ENCODE data around the gene RAB7A.
A peak's percentile ranks its signal among the peaks of the same experiment; 100 is the strongest.
"Not testable (repeated sequence)": the region's sequence is repeated elsewhere in the genome, so short reads cannot be mapped to it uniquely, and the experiment has no call there.

The RAB7A gene

DNA sequence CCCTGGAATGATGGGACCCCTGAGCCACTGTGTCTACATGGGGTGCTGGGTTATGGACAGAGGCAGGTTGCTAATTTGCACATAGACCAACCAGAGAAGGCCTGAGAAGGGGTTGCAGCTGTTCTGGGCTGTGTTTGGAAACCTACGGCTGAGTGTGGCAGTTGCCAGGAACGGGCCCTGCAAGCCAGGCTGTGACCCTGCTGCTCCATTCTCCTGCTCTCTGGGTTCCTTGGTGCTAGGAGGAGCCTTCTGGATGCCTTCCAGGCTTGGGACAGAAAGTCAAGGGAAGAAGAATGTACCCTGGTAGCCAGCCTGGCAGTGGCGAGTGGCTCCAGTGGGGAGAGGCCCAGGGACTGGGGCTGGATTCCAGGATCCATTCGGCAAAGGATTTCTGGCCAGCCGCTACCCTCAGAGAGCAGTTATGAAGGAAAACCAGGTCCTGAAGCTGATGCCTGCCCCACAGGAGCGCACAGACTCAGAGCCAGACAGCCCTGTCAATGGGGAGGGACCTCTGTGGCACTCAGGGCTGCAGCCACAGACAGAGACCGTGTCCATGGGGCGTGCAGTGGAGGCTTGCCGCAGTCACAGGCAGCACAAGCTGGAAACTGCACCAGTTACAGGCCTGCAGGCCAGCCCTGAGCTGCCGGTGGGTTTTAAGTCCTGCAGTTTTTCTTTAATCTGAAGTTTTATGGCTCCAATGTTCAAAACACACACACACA, 98.3 kb downstream of the RAB7A start:
- DNase-seq: no peak

DNA sequence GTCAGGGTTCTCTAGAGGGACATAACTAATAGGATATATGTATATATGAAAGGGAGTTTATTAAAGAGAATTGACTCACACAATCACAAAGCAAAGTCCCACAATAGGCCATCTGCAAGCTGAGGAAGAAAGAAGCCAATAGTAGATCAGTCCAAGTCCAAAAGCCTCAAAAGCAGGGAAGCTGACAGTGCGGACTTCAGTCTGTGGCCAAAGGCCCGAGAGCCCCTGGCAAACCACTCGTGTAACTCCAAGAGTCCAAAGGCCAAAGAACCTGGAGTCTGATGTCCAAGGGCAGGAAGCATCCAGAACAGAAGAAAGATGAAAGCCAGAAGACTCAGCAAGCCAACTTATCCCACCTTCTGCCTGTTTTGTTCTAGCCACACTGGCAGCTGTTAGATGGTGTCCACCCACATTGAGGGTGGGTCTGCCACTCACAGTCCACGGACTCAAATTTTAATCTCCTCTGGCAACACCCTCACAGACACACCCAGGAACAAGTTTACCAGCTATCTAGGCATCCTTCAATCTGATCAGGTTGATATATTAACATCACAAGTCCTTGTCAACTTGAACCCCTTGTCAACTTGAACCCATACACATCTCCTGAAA, 99.2 kb downstream of the RAB7A start:
- DNase-seq: no peak

DNA sequence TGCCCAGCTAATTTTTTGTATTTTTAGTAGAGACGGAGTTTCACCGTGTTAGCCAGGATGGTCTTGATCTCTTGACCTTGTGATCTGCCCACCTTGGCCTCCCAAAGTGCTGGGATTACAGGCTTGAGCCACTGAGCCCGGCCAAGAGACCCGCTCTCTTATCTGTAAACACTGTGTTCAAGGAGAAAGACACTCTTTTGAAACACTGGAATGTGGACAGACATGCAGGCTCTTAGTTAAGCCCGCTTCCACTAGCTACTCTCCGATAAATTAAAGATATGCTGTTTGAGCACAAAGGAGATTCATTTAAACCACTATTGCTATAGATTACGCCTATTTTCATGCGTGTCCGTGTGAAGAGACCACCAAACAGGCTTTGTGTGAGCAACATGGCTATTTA, 103.1 kb downstream of the RAB7A start:
- DNase-seq: not testable (repeated sequence)

GRCh38 chr3:128829925-128830625, 104.1 kb downstream of the RAB7A start:
- DNase-seq: not testable (repeated sequence)

GRCh38 chr3:128830762-128831161, 104.8 kb downstream of the RAB7A start:
- not testable (repeated sequence) for DNase-seq

DNA sequence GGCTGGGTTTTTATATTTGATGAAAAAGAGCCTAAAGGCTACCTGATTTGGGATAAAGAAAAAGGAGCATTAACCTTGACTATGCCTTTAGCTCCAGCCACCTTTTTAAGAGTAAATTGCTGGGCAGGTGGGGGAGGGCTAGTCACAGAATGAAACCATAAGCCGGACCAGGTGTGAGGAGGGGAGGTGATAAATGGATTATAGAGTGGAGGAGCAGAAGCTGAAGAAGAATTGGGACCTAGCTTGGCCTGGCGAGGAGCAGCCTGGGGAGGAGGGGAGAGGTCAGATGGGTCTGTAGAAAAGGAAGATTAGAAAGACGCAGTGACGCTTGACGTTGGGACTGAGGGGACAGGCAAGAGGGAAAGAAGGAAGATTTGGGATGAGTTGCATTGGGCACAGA, 107.0 kb downstream of the RAB7A start:
- DNase-seq: not testable (repeated sequence)

DNA sequence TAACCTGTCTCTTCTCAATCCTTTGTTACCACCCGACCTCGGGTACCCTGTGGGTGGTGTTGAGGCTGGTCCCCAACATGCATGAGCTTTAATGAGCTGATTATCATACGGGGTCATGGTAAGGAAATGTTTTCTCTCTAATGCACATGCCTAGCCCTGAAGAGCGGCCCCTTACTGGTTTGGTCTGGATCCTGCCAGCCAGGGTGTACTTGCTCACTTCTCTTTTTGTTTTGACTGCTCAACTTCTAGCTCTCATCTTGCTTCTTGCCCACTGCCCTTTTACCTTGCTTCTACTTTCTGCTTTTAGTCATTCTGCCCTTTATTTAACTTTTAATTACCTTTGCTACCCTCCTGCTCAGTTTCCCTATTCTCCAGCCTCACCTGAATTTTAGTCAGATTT, 109.1 kb downstream of the RAB7A start:
- DNase-seq: no peak

DNA sequence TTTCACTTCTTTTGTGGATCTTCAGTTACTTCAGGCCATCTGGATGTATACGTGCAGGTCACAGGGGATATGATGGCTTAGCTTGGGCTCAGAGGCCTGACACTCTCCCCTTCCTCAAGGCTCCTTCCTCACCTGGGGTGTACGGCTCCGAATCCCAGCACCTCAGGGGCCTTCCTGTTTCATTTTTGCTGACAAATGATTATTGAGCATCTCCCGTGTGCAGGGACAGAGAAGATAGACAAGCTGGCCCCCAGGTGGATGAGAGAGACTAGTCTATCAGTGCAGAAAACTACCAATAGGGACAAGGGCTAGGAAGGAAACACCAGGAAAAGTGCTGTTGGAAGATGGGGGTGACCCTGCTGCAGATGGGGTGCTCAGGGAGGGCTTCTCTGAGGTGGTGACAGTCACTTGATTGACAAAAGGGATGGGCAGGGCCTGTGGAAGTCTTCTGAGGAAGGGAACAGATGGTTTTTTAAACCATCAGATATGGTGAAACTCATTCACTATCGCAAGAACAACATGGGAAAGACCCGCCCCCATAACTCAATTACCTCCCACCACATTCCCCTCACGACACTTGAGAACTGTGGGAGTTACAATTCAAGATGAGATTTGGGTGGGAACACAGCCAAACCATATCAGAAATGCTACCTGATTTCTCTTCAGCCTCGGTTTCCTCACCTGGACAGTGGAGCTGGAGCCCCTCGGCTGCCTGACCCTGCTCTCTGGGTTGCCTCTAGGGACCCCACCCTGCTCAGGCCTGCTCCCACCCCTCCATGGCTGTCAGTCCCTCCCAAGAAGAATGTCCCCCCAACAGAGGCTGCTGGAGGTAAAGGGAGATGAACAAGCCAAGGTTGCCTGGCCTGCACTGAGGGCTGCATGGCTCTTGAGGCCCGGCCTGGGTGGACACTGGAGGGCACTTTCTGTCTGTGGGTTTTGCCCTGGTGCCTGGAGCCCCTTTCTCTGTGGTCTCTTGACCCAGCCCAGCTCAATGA, 116.2 kb downstream of the RAB7A start:
- no peak for DNase-seq

GRCh38 chr3:128844502-128844901, 118.5 kb downstream of the RAB7A start:
- DNase-seq: no peak

DNA sequence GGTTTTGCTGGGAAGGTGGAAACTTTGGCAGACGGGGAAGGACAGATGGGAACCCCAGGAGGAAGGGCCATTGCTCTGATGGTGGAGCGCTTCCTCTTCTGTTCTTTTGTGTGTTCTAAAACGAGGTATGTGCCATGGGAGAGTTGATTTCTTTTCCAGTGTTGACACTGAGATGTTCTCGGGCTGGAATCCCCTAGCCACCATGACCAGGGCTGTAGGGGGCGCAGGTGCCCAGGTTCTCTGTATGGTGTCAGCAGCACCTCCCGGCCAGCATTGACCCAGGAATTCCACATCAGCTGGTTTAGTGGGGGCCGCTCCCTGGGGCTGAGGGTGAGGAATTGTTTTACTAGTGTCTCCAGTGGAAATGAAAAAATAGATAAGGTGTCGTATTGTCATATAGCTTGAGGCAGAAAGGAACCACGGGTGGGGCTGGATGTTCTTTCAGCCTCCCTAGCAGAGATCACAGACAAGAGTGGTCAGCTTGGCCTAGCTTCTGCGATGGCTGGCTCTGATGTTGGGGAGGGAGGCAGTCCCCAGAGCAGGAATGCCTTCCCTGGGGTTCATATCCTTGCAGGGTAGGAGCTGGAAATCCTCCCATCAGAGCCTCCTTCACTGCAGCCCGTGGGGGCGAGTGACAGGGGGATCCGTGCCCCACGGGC, 119.3 kb downstream of the RAB7A start:
- DNase-seq: no peak

- peak; percentile 93 for DNase-seq
Measured at GRCh38 chr3:128845778-128846485, 119.9 kb downstream of the RAB7A start.

DNA sequence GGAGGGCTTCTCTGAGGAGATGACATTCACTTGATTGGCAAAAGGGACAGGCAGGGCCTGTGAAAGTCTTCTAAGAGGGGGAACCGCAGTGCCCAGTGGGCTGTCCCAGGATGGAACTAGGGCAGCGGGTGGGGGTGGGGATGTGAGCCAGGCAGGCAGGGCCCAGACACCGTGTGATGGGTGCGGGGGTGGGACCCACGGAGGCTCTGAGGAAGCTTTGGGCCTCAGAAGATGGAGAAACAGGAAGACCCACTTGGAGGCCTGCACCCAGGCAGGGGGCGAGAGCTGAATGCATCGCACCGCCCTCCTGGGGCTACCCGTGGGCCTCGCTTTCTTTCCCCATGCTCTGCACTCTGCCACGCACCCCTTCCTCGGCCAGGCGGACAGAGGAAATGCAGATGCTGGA, 120.5 kb downstream of the RAB7A start:
- no peak for DNase-seq

DNA sequence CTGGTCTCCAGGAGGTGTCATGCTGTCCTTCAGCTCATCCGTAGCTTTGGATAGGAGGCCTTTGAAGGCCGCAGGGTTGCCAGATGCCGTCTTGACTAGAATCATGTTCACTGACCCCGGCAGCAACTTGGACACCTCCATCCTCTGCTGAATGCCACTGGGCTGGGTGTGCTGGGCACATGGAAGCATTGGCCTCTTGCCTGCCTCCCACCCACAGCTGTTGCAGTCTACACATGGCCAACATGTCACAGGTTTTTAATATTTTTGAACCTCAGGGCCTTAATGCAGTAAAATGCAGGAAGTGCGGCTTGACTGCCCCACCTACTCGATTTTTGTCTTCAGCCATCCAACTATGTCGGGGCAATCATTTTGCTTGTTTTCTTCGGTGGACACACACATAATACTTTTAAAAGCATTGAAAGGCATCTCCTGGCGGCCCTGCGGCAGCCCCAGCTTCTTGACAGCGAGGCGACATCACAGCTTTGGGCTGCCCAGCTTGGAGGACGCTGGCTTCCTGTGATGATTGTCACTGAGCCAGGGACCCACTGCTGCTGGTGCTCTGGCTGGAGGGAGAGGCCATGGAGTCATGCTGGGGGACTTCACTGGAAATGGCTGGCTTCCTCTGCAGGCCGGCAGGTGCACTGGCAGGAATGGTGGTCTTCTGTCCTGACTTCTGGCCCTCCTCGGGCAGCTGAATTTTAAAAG, 121.8 kb downstream of the RAB7A start:
- no peak for DNase-seq

GRCh38 chr3:128848936-128849335, 123.0 kb downstream of the RAB7A start:
- DNase-seq: no peak

DNA sequence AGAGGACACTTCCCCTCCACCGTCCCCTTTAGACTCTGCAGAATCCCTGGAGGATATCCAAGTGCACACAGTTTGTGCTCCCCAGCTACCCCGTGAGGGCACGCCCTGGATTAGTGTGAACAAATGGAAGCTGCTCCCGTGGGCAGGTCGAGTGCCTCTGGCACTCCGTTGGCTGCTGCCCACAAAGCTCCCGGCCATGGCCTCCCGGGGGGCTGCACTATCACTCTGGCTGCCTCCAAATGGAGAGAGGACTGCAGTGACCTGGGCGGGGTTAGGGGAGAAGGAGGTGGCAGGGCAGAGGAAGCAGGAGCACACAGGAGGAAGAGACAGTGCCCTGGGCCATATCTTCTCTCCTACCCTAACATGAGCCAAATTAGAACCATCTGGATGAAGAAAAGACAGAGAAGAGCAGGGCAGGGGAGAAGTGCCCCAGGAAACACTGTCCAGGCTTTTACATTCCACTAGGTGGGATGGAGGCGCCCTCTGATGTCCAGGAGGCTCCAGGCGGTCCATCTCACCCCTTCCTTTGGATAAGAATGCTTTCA, 124.0 kb downstream of the RAB7A start:
- DNase-seq: no peak

- no peak for DNase-seq
Measured at GRCh38 chr3:128850544-128850943, 124.6 kb downstream of the RAB7A start.

DNA sequence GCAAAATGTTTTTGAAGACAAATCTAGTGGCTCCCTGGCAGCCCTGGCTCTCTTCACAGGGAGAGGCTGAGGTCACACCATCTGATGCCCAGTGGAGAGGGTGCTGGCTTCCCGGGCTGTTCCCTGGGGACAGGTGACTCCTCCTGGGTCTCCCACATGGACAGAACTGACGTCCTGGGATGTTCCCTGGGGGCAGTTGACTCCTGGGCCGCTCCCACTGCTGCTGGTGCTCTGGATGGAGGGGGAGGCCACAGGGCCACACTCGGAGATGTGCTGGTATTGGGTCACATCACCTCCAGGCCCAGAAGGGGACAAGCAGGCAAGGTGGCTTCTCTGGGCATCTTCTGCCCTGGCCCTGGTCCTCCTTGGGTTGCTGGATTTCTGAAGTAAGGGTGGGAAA, 125.6 kb downstream of the RAB7A start:
- DNase-seq: no peak

DNA sequence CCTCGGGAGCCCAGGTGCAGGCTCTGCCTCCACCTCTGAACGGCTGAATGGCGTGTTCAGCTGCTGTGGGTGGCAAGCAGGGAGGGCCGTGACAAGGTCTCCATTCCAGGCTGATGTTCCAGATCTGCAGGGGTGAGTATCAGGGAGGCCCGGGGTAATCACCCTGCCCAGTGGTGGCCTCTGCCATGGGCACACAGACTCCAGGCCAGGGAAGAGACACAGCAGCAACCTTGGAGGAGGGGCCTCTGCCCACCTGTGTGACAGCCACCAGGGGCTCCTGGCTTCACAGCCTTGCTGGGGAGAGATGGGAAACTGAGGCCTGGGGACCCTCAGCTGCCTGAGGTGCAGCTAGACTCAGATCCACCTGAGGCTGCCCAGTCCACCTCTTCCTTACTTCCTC, 127.8 kb downstream of the RAB7A start:
- DNase-seq: no peak

DNA sequence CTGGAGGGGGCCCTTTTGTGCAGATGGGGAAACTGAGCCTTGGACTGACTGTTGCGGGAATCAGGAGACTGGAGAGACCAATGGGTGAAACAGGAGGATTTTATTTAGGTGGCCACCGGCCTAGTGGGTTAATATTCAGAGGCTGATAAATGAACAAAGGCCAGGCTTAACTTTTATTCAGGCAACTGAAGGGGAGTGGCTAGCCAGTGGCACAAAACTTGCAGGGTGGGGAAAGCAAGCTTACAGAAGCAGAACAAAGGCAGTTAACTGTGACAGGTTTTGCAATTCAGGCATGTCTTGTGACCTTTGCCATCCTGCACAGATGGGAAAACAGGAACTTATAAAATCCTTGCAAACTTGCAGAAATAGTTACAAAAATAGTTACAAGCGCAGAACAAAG, 128.5 kb downstream of the RAB7A start:
- no peak for DNase-seq

DNA sequence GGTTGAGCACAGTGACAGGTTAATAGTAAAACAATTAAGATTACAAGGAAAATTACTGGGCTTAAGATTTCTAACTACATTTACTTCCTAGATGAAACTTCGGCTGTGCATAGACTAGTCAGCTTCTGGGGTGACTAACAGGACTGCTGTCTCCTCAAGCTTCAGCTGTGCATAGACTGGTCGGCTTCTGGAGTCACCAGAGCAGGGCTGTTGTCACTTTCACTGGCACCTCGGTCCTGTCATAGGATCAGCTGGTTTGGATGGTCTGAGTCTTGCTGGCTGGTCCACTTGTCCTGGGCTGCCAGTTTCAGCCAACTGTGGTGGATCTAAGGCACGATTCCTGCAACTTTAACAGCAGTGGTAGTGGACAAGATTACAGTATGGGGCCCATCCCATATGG, 129.6 kb downstream of the RAB7A start:
- DNase-seq: no peak

DNA sequence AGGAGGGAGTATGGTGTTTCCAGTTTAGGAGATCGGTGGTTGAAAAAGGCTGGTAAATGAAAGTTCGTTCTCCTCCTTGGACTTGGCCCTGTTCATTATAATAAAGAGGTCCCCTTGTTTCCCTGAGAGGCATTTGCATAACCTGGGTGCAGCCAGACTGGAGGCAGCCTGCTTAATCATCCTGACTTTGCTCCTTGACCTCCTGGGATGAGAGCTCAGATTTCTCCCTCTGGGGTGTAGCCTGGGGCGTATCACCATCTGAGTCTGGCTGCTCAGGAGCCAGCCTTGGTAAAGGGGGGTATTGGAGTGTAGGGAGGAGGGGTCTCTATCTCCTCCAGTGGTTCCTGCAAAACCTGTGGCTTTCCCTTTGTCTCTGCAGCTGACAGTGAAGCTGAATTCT, 132.2 kb downstream of the RAB7A start:
- DNase-seq: no peak

Measured in activated effector memory CD4-positive, alpha-beta T cell treated with anti-CD3 and anti-CD28 coated beads, Interleukin-2, amount 50 U/mL, for 16 hours (primary cell).